GM12873 (cell line): ENCODE results near the gene AIDA.

Source experiments
- TF ChIP-seq, protein P1 (sequence below): IDR thresholded peaks from 2 replicates; pipeline ENCODE4 v1.5.1; 2012; ENCODE audit warnings: low read depth, mild to moderate bottlenecking, moderate library complexity, low read length, control low read depth; ENCODE audit not compliant: insufficient read depth; ENCODE audit errors: missing control alignments

Gene AIDA

DNA sequence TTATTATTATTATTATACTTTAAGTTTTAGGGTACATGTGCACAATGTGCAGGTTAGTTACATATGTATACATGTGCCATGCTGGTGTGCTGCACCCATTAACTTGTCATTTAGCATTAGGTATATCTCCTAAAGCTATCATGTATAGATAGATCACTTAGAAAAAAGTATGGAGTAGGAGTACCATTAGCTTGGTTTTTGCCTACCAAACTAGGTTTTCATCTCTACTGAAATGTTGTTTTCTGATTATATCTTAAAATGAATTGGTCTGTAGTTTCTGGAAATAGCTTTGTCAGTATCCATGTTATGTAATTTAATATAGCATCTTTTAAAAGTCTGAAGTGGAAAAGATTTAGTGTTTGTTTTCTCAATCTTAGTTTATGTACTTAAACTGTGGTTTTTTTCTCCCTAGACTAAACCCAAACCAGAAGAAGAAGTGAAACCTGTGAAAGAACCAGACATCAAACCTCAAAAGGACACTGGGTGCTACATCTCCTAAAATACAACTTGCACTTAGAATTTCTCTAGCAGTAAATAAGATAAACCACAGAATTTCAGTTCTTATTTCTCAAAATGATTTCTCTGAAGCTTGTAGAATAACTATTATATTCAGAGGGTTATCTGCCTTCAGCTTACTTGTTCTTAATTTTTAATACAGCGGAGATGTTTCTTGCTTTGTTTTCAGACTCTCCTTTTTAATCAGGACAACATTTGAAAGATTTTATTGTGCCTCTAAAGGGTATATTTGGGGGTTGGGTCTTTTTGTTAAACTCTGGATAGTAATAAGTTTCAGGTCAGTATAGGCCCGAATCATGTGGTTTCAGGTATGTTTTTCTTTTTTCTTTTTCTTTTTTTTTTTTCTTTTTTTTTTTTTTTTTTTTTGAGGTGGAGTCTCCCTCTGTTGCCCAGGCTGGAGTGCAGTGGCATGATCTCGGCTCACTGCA lies 20.2 kb upstream of the AIDA start:
- TF ChIP-seq, protein P1, sequence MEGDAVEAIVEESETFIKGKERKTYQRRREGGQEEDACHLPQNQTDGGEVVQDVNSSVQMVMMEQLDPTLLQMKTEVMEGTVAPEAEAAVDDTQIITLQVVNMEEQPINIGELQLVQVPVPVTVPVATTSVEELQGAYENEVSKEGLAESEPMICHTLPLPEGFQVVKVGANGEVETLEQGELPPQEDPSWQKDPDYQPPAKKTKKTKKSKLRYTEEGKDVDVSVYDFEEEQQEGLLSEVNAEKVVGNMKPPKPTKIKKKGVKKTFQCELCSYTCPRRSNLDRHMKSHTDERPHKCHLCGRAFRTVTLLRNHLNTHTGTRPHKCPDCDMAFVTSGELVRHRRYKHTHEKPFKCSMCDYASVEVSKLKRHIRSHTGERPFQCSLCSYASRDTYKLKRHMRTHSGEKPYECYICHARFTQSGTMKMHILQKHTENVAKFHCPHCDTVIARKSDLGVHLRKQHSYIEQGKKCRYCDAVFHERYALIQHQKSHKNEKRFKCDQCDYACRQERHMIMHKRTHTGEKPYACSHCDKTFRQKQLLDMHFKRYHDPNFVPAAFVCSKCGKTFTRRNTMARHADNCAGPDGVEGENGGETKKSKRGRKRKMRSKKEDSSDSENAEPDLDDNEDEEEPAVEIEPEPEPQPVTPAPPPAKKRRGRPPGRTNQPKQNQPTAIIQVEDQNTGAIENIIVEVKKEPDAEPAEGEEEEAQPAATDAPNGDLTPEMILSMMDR = no peak

DNA sequence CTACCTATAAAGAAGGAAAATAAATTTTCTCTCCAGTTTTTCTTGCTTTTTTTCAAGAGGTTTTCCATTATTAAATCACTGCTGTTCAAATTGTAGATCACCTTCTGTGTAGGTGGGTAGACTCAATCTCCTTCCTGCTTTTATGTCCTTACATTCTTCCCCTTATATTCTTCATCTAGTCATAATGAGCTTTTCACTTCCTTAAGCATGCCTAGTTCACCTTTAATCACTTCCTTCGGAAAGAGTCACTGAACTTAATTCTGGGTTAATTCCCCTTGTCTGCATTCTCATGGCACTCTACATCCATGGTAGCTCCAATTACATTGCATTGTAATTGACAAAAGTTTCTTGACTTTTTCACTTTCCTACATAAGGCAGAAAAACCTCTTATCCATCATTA lies 18.6 kb upstream of the AIDA start:
- TF ChIP-seq, protein P1 = no peak

DNA sequence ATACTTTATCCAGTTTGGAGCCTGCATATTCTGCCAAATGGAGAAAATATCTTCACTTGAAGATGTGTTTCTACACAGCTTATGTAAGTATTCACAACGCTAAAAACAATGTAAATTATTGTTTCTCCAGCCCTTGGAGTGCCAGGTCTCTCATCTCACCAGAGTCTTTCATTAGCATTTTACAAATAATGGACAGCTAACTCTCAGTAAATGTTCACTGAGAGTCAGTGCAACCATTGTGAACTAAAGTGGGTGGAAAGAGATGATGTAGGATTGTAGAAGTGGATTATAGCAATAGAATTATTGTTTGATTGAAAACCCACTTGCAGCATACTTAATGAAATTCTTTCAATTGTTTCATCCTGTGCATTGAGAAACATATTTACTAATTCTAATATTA lies 16.5 kb upstream of the AIDA start:
- TF ChIP-seq, protein P1 = no peak

DNA sequence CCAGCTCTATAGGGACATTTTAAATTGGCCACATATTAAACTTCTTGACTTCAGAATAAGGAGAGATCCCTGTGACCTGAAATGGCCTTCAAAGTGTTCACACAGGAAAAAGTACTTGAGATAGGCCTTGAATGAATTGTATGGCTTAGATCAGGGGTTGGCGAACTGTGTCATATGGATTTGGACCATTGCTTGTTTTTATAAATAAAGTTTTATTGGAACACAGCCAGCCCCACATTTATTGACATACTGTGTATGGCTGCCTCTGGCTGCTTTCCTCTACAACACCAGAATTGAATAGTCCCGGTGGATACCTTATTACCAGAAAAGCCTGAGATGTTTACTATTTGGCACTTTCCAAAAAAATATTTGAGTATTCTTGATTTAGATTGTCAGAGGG lies 4.1 kb upstream of the AIDA start:
- TF ChIP-seq, protein P1 = no peak

DNA sequence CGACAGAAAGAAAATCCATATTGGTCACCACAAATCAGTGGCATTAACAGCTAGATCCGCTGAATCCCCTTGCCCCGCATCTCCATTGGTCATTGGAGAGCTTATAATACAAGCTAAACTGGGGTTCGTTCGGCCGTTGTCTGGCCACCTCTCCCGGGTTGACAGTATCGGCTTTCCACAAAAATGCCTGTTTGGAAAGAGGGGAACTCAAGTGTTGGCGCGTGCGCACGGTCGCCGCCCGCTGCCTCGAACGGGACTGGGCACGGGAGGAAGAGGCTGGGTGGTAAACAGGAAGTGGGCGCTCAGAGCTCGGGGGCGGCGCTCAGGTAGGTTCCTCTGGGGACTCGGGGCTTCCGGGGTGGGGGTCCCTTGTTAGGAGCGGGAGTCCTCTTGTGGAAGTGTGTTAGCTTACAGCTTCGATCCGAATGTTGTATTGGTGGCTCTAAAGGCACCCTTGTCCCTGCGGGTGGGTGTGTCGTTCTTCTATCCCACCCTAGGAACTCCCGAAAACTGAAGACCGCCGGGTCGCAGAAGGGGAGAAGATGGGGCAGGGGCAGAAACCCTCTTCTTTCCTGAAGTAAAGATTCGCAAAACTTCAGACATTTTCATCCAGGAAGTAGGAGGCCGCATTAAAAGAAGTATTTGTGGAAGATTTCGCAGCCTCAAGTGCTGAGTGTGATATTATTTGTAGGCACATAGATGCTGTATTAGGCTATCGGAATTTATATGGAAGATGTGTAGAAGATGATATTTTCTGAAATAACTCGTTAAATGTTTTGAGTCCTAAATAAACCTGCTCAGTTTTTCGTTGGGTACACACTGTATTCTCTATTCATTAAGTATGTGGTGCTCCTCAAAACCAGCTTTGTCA lies 1.0 kb upstream of the AIDA start:
- TF ChIP-seq, protein P1 = peak; percentile 24

DNA sequence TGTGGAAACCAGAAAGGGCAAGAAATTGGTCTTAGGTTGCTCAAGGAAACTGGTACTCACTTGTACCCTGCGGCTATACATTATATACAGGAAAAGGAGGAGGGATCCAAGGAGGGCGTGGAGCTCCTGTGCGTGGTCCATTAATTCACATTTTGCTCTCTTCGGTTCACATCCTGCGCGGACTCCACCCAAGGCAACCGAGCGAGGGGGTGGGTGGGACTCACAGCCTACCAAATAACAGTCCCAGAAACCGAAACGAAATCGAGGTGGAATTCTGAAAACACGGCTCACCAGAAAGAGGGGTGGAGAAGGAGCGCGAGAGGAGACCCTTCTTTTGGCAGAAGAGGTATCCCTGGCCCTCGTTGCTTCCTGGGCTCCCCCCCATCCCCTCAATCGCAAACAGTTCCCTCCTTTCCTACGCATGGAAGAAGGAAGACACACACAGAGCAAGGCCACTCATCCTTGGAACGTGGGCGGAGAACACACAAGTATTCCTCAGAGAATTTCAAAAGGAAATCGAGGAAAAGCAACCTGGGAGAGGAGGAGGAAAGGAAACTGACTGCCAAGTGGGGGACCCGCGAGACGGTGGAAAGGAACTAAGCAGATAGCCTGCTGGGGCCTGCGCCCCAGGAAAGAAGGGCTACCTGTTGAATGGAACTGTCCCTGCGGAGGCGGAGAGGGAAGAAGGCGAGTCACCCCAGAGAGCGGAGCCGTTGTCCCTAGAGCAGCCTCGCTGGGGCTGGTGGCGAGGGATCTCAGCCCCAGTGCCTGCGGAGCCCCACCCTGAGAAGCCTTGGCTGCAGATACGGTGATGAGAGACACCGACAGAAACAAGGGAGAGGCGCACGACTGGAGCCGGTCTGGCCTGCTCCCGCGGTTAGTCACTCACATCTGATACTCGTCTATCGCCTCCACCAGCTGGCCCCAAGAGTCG lies 705 bp downstream of the AIDA start:
- TF ChIP-seq, protein P1 = no peak

DNA sequence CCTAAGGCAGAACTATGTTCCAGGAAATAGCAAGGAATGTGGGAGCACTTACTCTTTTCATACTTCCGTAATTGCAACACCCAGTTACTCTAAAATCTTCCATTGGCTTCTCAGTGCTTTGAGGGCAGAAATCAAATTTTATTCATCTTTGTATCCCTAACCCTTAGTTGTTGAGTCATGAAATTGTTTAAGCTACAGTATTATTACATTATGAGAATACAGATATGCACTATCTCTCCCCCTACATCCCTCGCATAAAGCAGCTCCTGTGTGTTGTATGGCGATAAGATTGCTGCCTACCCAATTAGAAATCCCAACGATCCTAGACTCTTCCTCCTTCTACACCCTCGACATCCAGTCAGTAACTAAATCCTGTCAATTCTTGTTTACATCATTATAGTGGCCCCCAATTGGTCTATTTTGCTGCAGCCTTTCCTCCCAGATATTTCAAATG lies 2.6 kb downstream of the AIDA start:
- TF ChIP-seq, protein P1 = no peak
